Measurements from ENCODE around the gene TAP2.
"Not testable (repeated sequence)": the region's sequence is repeated elsewhere in the genome, so short reads cannot be mapped to it uniquely, and the experiment has no call there.

TAP2 gene

DNA sequence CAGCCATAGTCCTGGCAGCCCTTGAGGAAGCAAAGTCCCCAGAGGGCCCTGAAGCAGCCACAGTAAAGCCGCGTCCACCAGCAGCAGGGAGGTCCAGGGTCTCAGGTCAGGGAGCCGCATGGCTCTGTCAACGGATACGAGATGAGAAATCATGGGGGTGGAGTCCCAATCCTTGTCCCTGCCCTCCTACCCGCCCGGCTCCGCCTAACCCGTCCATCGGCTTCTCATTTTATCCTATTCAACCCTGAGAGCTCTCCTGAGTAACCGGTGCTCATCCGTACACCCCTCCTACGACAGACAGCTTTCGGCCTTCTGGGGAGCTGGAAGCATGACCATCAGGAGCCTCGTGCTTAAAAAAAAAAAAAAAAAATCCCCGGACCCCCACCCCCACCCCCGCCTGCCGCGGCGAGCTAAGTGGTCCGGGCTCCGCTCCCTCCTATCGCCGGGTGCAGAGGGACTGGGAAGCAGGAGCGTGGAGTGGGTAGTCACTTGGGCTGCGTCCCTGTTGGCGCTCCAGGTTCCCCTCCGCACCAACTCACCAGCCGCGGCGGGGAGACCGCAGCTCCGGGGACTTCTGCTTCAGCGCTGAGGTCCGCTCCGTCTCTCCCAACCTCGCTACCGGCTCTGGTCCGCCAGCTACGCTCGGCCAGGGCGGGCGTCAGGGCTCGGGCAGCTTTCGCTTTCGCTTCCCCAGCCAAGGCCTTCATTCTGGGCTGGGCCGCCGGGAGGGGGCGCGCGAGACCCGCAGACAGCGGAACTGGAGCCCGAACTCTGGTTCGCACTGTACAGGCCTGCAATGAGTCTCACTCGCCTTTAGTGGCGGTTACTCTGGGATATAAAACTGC is at the start of gene TAP2:
TAP2 (minus strand) TSS at position 626 of the 845 bp plus-strand sequence; CDS start at position 120, 506 bp downstream.
- DNase-seq (ENCODE audit: low spot score) = peak; percentile 96

DNA sequence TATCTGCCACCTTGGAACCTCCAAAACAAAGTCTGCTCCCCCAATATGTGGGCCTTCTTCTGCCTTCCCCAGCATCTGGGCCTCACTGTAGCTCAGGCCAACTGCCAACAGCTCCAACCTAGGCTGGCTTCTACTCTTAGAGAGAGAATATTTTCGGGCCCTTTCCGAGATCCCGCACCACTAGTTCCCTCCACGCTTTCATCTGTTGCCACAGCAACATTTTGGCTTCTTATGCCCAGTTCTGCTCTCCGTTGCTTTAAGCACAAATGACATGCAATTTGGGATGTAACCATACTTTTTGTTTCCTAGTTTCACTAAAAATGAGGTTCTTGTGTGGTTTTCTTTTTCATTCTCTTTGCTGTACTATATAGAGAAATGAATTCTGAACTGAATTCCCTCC is 49.1 kb upstream of the TAP2 start:
- DNase-seq (ENCODE audit: low spot score) = no peak

DNA sequence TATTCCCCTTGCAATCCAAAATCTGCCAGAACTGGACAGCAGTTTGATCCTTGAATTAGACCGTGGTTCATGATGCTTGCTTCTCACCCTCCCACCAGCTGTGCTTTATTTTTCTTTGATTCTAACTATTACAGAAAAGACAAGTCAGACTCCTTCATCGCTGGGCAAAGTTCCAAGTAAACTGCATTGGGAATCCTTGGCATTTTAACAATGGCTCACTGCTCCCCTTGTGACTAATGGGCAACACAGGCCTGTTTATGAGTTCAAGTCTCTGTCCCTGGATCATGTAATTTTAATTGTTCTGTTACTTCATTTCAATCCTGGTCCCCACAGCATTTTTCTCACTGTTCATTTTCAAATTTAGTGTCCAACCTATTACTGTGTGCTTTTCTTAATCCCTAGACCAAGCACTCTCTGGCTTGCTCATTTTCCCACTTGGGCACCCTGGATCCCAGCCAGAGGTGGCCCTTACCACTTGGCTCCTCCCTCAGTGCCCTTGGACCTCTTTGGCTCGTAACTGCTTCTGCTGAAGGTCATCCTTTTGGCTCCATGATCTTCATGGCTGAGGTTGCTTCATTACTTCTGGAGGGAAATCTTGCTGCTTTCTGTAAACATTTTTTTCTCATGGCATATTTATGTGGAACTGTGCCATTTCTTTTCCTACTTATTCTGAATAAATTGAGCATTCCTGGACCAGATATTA is 48.3 kb upstream of the TAP2 start:
- no peak for DNase-seq (ENCODE audit: low spot score)

DNA sequence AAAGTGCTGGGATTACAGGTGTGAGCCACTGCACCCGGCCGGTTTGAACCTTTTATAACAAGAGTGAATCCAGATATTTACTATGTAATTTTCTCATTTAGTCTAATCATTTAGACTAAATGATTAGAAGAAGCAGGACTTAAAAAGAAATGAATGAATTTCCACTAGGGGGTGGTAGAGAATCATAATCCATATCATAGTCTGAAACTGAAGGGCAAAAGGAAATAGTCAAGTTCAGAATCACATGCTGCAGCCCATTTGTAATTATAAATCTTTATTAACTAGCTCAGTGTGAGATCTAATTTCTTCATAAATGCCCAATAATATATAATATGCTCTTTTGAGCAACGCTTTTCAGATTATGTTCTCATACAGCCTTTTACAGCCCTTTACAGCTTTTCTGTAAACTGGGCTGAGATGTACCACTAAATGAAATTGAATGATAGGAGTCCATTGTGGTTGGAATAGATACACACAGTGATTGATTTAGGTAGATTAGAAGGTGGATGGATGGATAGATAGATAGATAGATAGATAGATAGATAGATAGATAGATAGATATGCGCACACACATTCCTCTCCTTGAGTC is 47.3 kb upstream of the TAP2 start:
- DNase-seq (ENCODE audit: low spot score) = no peak

DNA sequence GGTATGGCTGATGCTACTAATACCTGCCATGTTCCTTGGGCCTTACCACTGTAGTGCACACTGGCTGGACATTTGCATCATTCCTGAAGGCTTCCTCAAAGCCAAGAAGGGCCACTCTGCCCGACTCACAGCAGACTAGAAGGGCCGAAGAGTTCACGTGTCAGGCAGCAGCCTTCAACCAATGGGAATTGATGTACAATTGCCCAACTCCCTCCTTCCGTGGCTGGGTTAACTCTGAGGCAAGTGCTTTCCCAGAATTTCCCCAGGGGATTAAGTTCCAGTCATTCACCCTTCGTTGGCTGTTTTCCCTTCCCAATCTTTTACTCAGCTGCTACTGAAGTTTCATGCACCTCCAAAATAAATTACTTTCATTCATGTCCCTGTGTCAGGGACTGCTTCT is 45.2 kb upstream of the TAP2 start:
- DNase-seq (ENCODE audit: low spot score) = peak; percentile 49

- no peak for DNase-seq (ENCODE audit: low spot score)
These were observed 44.3 kb upstream of the TAP2 start for GRCh38 chr6:32882879-32883250.

DNA sequence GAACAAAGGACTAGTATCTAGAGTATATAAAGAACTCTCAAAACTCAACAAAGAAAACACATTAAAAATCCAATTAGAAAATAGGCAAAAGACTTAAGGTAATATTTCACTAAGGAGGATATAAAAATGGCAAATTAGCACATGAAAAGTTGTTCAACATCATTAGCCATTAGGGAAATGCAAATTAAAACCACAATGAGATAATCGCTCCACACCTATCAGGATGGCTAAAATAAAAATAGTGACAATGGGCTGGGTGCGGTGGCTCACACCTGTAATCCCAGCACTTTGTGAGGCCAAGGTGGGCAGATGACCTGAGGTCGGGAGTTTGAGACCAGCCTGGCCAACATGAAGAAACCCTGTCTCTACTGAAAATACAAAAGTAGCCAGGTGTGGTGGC is 42.4 kb upstream of the TAP2 start:
- not testable (repeated sequence) for DNase-seq (ENCODE audit: low spot score)

DNA sequence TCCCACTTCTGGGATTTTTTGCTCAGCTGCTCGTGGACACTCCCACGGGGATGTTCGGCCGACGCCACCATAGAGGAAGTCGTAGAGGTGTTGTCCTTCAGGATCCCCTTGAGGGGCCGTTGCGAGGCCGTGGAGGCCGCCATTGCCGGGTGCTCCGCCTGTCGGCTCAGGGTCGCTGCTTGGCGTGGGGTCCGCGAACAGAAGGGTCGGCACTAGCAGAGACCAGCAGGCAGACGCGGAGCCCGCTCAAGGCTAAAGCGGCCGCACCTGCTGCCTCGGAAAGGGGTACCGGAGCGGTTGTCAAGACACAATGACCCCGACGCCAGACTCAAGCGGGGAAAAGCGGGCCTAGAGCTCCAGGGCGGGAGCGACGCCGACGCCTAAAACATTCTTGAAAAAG is 41.2 kb upstream of the TAP2 start:
- DNase-seq (ENCODE audit: low spot score) = no peak

DNA sequence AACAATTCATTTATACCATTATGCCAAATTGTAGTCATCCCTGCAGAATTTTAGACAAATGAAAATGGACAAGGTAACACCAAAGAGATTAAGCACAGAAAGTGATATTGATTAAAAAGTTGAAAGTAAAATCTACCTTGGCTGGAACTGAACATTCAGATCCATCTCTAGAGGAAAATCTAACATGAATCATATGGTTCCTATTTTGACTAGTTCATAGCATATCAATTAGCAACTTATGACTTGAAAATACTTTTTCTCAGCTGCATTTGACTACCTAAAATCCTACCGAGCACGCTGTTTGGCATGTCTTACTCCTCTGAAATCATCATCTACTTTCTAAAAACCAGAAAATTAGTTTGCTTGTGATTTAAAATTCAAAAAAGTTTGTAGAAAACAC is 38.1 kb upstream of the TAP2 start:
- DNase-seq (ENCODE audit: low spot score) = no peak

- not testable (repeated sequence) for DNase-seq (ENCODE audit: low spot score)
These were observed 35.4 kb upstream of the TAP2 start for GRCh38 chr6:32873947-32874346.

DNA sequence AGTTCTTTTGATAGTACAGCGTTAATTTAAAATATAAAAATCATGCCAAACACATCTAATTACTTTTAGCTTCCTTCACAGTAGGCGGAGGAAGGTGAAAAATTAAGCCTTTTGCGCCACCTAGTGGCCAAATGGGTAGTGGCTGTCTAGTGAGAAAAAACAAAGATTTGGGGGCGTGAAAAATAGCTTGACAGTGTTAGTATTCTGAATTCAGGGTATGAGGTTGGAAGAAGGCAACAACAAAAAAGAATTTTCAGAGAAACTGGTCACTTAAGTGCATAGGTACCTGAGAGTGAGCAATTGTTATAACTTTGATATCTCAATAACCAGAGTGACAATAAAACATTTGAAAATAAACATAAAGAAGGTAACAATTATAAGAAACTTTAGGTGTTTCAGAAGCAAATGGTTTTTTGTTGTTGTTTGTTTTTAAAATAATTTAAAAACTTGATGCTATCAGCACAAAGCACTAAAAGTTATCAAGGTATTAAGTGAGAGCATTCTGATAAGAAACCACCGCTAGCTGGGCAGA is 29.8 kb upstream of the TAP2 start:
- DNase-seq (ENCODE audit: low spot score) = peak; percentile 73

DNA sequence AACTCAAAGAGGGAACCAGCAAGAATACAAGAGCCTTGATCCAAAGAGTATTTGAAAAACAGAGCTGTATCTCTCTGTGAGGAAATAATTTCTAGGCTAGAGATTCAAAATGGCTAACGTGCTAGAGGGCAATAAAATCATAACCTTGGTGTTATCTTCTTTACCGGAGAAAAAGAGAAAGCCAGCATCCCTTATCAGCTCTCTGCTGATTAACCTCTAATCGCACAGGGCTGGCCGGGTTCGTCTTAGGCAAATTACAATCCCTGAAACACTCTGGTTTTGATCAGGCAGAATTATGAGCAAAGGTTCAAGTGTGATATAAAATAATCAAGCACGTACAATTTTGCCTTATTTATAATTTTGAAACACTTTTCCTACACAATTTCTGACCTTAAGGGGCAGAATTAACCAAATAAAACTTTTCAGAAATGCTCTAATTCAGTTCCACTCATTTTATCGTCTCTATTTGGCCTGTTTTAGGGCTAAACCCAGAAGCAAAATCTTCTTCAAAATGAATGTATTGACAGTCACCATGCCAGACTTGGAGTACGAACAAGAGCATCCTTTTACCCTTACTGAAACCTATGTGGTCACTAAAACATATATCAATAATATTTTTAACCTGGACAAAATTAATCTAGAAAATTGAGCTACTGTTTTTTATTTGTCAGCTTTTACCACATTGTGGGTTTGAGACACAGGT is 29.2 kb upstream of the TAP2 start:
- no peak for DNase-seq (ENCODE audit: low spot score)

- DNase-seq (ENCODE audit: low spot score) = no peak
These were observed 28.5 kb upstream of the TAP2 start for GRCh38 chr6:32867022-32867477.

DNA sequence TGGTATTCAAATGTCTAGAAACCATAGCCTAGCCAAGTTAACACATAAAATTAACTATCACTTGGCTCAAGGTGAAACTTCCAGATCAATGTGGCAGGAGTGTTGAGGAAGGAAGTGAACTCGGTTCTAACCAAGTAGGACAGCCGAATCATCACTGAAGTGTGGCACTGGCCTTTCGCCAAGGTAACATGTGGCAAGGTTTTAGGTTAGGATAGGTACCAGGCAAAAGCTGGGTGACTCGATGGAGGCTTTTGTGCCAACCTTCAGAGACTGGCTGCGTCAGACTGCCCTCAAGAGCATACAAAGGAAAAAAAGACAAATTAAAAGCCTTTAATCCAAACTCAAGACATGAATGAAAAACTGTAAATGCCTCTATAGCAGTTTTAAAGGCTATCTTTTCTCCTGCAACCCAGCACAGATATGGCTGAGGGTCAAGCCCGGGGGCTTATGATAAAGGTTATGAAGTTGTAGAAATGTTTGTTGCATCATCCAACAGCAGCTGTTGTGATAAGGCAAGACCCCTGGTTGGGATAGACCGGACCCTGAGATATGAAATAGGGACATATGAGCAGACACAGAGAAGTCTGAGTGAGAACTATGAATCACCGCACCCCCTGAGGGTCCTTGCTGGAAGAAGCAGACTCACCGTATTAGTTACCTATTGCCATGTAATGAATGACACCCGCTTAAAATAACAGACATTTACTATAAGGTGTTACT is 27.3 kb upstream of the TAP2 start:
- no peak for DNase-seq (ENCODE audit: low spot score)

DNA sequence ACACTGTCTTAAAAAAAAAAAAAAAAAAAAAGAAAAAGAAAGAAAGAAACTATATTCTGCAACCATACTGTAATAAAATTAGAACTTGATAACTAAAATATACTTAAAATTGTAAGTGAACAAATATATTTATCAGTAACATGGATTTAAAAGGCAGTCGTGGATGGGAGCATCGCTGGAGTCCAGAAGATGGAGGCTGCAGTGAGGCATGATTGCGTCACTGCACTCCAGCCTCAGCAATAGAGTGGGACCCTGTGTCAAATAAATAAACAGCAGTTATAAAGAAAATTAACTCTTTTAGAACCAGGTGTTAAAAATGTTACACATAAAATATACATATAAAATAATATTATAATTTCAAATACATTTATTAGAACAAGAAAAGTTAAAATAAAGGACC is 24.2 kb upstream of the TAP2 start:
- DNase-seq (ENCODE audit: low spot score) = no peak

GRCh38 chr6:32860674-32861073 is 22.1 kb upstream of the TAP2 start:
- no peak for DNase-seq (ENCODE audit: low spot score)

GRCh38 chr6:32858194-32858593 is 19.7 kb upstream of the TAP2 start:
- no peak for DNase-seq (ENCODE audit: low spot score)

DNA sequence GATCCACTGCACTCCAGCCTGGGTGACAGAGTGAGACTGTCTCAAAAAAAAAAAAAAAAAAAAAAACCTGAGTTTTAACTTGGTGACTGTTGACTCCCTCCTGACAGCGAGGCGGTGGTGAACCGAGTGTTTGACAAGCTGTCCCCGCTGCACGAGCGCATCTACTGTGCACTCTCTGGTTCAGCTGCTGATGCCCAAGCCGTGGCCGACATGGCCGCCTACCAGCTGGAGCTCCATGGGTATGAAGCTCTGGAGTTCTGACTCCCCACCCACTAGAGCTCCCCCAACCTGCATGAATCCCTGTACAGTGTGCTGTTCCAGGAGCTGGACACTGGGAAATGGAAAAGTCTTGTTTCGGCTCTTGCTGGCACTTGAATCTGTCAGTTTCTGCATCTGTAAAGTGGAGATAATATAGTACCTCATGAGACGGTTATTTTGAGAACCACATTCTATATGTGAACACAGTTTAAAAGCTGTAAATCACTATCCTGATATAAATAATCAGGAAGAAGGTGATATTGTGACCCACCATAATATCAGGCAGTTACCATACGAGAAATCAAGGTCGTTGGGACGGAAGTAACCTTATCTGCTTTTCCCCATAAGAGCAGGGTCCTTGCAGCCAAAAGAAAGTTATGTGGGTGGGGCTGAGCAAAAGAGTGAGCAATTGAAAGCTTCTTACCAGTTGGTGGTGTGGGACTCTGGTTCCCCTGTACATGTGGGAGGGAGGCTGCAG is 18.8 kb upstream of the TAP2 start:
- no peak for DNase-seq (ENCODE audit: low spot score)

- DNase-seq (ENCODE audit: low spot score) = no peak
These were observed 17.1 kb upstream of the TAP2 start for GRCh38 chr6:32855467-32856174.
